HUES48 (cell line): Measurements from ENCODE around the gene C1orf52.
A peak's percentile ranks its signal among the peaks of the same experiment; 100 is the strongest.
"Not testable (repeated sequence)": the region's sequence is repeated elsewhere in the genome, so short reads cannot be mapped to it uniquely, and the experiment has no call there.

ENCODE experiments used
- H3K27ac ChIP-seq: one replicate; pipeline ENCODE4 v1.7.0; 2013; ENCODE audit warnings: low read depth, low read length, inconsistent platforms
- H3K27me3 ChIP-seq: 2 replicates; pipeline ENCODE4 v1.6.1; 2013; ENCODE audit warnings: mild to moderate bottlenecking, low read length; ENCODE audit not compliant: control insufficient read depth, insufficient read depth
- H3K36me3 ChIP-seq: 2 replicates; pipeline ENCODE4 v1.6.1; 2013; ENCODE audit warnings: low read length; ENCODE audit not compliant: control insufficient read depth, insufficient read depth
- H3K4me1 ChIP-seq: 2 replicates; pipeline ENCODE4 v1.6.1; 2013; ENCODE audit warnings: mild to moderate bottlenecking, low read length; ENCODE audit not compliant: control insufficient read depth, insufficient read depth
- H3K4me3 ChIP-seq: 2 replicates; pipeline ENCODE4 v1.5.1; 2013; ENCODE audit warnings: mild to moderate bottlenecking, low read depth, low read length
- H3K9ac ChIP-seq: 2 replicates; pipeline ENCODE4 v1.6.1; 2013; ENCODE audit warnings: mild to moderate bottlenecking, low read depth, low read length, moderate library complexity
- H3K9me3 ChIP-seq: 2 replicates; pipeline ENCODE4 v1.6.1; 2013; ENCODE audit warnings: low read length; ENCODE audit not compliant: control insufficient read depth, insufficient read depth

The C1orf52 gene

GRCh38 chr1:85258536-85259117 is 835 bp downstream of the C1orf52 start:
- Histone ChIP-seq H3K9ac (no peak overlapping the region), H3K27ac (peak overlapping the region; percentile 78), H3K4me1 (peaks cover 3% of the 10 kb centered on the region), H3K9me3 (0 out of 2 replicates have a peak, but pooled peaks cover 4% of the 10 kb centered on the region), H3K27me3 (no peaks in the 10 kb centered on the region), H3K4me3 (peak overlapping the region; percentile 99), H3K36me3 (peaks cover 40% of the 10 kb centered on the region)

- peaks cover 35% of the 10 kb centered on the region for H3K36me3 ChIP-seq
- H3K4me1 ChIP-seq, H3K27me3 ChIP-seq, H3K9ac ChIP-seq, H3K4me3 ChIP-seq, H3K27ac ChIP-seq, H3K9me3 ChIP-seq: not testable (repeated sequence)
Measured at GRCh38 chr1:85249042-85249441, 10.4 kb downstream of the C1orf52 start.

- H3K4me3 ChIP-seq = no peak overlapping the region
- H3K27me3 ChIP-seq = no peaks in the 10 kb centered on the region
- H3K9me3 ChIP-seq = no peaks in the 10 kb centered on the region
- peaks cover 16% of the 10 kb centered on the region for H3K4me1 ChIP-seq
- H3K27ac ChIP-seq = no peak overlapping the region
- H3K36me3 ChIP-seq = peaks cover 3% of the 10 kb centered on the region
- H3K9ac ChIP-seq = no peak overlapping the region
Measured at GRCh38 chr1:85245891-85246290, 13.6 kb downstream of the C1orf52 start.

- no peaks in the 10 kb centered on the region for H3K9me3 ChIP-seq
- peaks cover 16% of the 10 kb centered on the region for H3K4me1 ChIP-seq
- H3K27ac ChIP-seq = no peak overlapping the region
- H3K4me3 ChIP-seq = no peak overlapping the region
- no peaks in the 10 kb centered on the region for H3K27me3 ChIP-seq
- H3K36me3 ChIP-seq = 0 out of 2 replicates have a peak, but pooled peaks cover under 1% of the 10 kb centered on the region
- no peak overlapping the region for H3K9ac ChIP-seq
Measured at GRCh38 chr1:85245456-85245855, 14.0 kb downstream of the C1orf52 start.

GRCh38 chr1:85244271-85245061 is 15.0 kb downstream of the C1orf52 start:
- Histone ChIP-seq H3K27ac (peak overlapping the region; percentile 6), H3K4me3 (no peak overlapping the region), H3K9me3 (no peaks in the 10 kb centered on the region), H3K9ac (0 out of 2 replicates have a peak overlapping the region, but pooled peaks have one; percentile 33), H3K27me3 (no peaks in the 10 kb centered on the region), H3K4me1 (peaks cover 20% of the 10 kb centered on the region), H3K36me3 (no peaks in the 10 kb centered on the region)

- no peak overlapping the region for H3K9ac ChIP-seq
- no peaks in the 10 kb centered on the region for H3K9me3 ChIP-seq
- H3K4me1 ChIP-seq = peaks cover 20% of the 10 kb centered on the region
- no peak overlapping the region for H3K4me3 ChIP-seq
- no peaks in the 10 kb centered on the region for H3K27me3 ChIP-seq
- H3K27ac ChIP-seq = peak overlapping the region; percentile 6
- H3K36me3 ChIP-seq = no peaks in the 10 kb centered on the region
Measured at GRCh38 chr1:85243372-85243771, 16.1 kb downstream of the C1orf52 start.

- Histone ChIP-seq H3K27ac (peak overlapping the region; percentile 21), H3K27me3 (no peaks in the 10 kb centered on the region), H3K9ac (no peak overlapping the region)
Measured at GRCh38 chr1:85240643-85241042, 18.8 kb downstream of the C1orf52 start.

GRCh38 chr1:85240174-85240601 is 19.3 kb downstream of the C1orf52 start:
- no peaks in the 10 kb centered on the region for H3K27me3 ChIP-seq
- no peaks in the 10 kb centered on the region for H3K36me3 ChIP-seq
- peak overlapping the region; percentile 21 for H3K27ac ChIP-seq
- H3K4me1 ChIP-seq = peaks cover 20% of the 10 kb centered on the region
- H3K4me3 ChIP-seq = no peak overlapping the region
- H3K9ac ChIP-seq = no peak overlapping the region
- no peaks in the 10 kb centered on the region for H3K9me3 ChIP-seq

More at GRCh38 chr1:85240643-85241042, 18.8 kb downstream of the C1orf52 start:
- Histone ChIP-seq H3K36me3 (no peaks in the 10 kb centered on the region), H3K9me3 (no peaks in the 10 kb centered on the region), H3K4me3 (no peak overlapping the region), H3K4me1 (peaks cover 20% of the 10 kb centered on the region)

- Histone ChIP-seq H3K36me3 (no peaks in the 10 kb centered on the region), H3K9ac (no peak overlapping the region), H3K27ac (no peak overlapping the region), H3K27me3 (no peaks in the 10 kb centered on the region), H3K9me3 (no peaks in the 10 kb centered on the region), H3K4me1 (0 out of 2 replicates have a peak, but pooled peaks cover 4% of the 10 kb centered on the region), H3K4me3 (no peak overlapping the region)
Measured at GRCh38 chr1:85237613-85238012, 21.8 kb downstream of the C1orf52 start.

- Histone ChIP-seq H3K27ac (no peak overlapping the region), H3K4me1 (peaks cover 10% of the 10 kb centered on the region), H3K4me3 (no peak overlapping the region), H3K9ac (no peak overlapping the region), H3K27me3 (no peaks in the 10 kb centered on the region), H3K9me3 (no peaks in the 10 kb centered on the region), H3K36me3 (no peaks in the 10 kb centered on the region)
Measured at GRCh38 chr1:85230305-85230977, 29.0 kb downstream of the C1orf52 start.
